Parathyroid adenoma (tissue), 2 donors: ENCODE results near the gene PAK4.

Experiments
- H2AFZ ChIP-seq: fragments of 300-600 bp; sonication (generic); one replicate; pipeline ENCODE4 v1.7.0; 2017; ENCODE audit warnings: antibody characterized with exemption, mild to moderate bottlenecking
- H3K27ac ChIP-seq: fragments of 300-600 bp; sonication (generic); one replicate; pipeline ENCODE4 v1.7.0; 2017
- H3K27me3 ChIP-seq: fragments of 300-600 bp; sonication (generic); one replicate; pipeline ENCODE4 v1.7.0; 2017; ENCODE audit warnings: low read length; ENCODE audit not compliant: control insufficient read depth, insufficient read depth
- H3K36me3 ChIP-seq: fragments of 300-600 bp; sonication (generic); one replicate; pipeline ENCODE4 v1.7.0; 2017; ENCODE audit warnings: low read length; ENCODE audit not compliant: control insufficient read depth, insufficient read depth
- H3K4me1 ChIP-seq: fragments of 300-600 bp; sonication (generic); one replicate; pipeline ENCODE4 v1.7.0; 2017; ENCODE audit warnings: control low read depth
- H3K4me2 ChIP-seq: fragments of 300-600 bp; sonication (generic); one replicate; pipeline ENCODE4 v1.7.0; 2017; ENCODE audit warnings: low read length
- H3K4me3 ChIP-seq: fragments of 300-600 bp; sonication (generic); one replicate; pipeline ENCODE4 v1.7.0; 2017; ENCODE audit warnings: low read depth, low read length
- H3K79me2 ChIP-seq: fragments of 300-600 bp; sonication (generic); one replicate; pipeline ENCODE4 v1.7.0; 2017; ENCODE audit warnings: control low read depth
- H3K9ac ChIP-seq: fragments of 300-600 bp; sonication (generic); one replicate; pipeline ENCODE4 v1.7.0; 2017; ENCODE audit warnings: mild to moderate bottlenecking
- H3K9me3 ChIP-seq: fragments of 300-600 bp; sonication (generic); one replicate; pipeline ENCODE4 v1.7.0; 2017; ENCODE audit warnings: low read length; ENCODE audit not compliant: control insufficient read depth
- TF ChIP-seq, protein P1 (sequence below): fragments of 300-600 bp; sonication (generic); IDR thresholded peaks from one replicate; pipeline ENCODE4 v1.7.0; 2017; ENCODE audit warnings: antibody characterized with exemption, mild to moderate bottlenecking
- donor health status: primary hyperparathyroidism.

The PAK4 gene

DNA sequence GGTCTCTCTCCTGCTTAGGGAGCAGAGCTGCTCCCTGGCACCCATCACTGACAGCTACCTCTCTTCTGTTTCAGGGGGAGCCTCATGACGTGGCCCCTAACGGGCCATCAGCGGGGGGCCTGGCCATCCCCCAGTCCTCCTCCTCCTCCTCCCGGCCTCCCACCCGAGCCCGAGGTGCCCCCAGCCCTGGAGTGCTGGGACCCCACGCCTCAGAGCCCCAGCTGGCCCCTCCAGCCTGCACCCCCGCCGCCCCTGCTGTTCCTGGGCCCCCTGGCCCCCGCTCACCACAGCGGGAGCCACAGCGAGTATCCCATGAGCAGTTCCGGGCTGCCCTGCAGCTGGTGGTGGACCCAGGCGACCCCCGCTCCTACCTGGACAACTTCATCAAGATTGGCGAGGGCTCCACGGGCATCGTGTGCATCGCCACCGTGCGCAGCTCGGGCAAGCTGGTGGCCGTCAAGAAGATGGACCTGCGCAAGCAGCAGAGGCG is 48.0 kb downstream of the PAK4 start:
- Histone ChIP-seq H3K36me3 (no peaks in the 10 kb centered on the region), H3K27ac (no peak overlapping the region), H3K4me1 (no peaks in the 10 kb centered on the region), H3K4me3 (no peak overlapping the region), H3K79me2 (peaks cover 18% of the 10 kb centered on the region), H3K4me2 (no peak overlapping the region), H3K9ac (no peak overlapping the region), H3K9me3 (no peaks in the 10 kb centered on the region), H2AFZ (no peak overlapping the region), H3K27me3 (no peaks in the 10 kb centered on the region)
- TF ChIP-seq, protein P1, sequence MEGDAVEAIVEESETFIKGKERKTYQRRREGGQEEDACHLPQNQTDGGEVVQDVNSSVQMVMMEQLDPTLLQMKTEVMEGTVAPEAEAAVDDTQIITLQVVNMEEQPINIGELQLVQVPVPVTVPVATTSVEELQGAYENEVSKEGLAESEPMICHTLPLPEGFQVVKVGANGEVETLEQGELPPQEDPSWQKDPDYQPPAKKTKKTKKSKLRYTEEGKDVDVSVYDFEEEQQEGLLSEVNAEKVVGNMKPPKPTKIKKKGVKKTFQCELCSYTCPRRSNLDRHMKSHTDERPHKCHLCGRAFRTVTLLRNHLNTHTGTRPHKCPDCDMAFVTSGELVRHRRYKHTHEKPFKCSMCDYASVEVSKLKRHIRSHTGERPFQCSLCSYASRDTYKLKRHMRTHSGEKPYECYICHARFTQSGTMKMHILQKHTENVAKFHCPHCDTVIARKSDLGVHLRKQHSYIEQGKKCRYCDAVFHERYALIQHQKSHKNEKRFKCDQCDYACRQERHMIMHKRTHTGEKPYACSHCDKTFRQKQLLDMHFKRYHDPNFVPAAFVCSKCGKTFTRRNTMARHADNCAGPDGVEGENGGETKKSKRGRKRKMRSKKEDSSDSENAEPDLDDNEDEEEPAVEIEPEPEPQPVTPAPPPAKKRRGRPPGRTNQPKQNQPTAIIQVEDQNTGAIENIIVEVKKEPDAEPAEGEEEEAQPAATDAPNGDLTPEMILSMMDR = no peak

DNA sequence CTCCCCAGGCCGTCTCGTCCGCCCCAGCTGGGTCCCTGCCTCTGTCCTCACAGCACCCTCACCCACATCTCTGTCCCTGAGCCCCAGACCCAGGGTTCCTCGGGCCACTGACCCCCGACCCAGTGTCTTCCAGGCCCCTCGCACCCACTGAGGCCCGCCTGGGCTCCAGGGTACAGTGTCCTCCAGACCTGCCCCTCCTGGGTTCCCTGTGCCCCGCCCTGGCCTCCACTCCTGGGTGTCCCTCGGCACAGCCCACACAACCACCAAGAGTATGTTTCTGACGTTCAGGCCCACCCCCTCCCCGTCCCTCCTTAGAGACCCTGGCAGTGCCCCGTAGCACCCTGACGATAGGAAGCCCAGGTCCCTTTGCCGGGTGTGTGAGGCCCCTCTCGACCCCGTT is 48.6 kb downstream of the PAK4 start:
- Histone ChIP-seq H3K9me3 (no peaks in the 10 kb centered on the region), H3K9ac (no peak overlapping the region), H3K4me2 (no peak overlapping the region), H3K4me3 (no peak overlapping the region), H3K4me1 (no peaks in the 10 kb centered on the region), H3K79me2 (peaks cover 12% of the 10 kb centered on the region), H3K27ac (no peak overlapping the region), H3K36me3 (no peaks in the 10 kb centered on the region), H2AFZ (no peak overlapping the region), H3K27me3 (no peaks in the 10 kb centered on the region)
- TF ChIP-seq, protein P1 = no peak

DNA sequence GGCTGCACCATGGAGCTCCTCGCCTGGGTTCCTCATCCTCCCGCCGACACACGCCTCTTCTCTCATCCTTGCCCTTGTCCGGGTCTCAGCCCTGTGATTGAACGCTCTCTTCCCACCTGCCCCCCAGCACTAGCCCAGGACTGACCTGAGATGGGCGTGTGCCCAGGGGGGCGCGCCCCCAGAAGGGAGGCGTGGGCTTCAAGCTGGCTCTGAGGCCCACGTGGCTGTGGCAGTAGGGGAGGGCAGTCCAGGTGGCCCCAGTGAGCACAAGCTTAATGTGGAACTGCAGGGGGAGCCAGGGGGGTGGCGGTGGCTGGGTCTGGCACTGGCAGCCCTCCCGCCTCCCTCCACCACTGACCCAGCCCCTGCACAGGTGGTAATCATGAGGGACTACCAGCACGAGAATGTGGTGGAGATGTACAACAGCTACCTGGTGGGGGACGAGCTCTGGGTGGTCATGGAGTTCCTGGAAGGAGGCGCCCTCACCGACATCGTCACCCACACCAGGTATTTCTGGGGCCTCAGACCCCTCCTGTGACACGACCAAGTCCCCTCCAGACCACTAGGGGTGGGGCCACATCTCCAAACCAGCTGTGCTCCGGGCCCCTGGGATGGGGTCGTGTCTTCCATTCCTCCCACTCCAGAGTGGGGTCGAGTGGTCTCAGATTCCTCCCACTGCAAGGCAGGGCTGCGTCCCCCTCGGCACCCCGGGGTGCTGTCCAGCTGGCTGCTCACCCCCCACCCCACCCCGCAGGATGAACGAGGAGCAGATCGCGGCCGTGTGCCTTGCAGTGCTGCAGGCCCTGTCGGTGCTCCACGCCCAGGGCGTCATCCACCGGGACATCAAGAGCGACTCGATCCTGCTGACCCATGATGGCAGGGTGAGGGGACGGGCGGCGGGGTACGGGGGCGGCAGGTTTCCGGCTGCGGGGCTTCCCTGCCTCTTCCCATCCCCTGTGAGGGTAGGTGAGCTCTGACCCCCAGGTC is 49.3 kb downstream of the PAK4 start:
- H3K79me2 ChIP-seq = peaks cover 9% of the 10 kb centered on the region
- H3K9me3 ChIP-seq = no peaks in the 10 kb centered on the region
- H3K36me3 ChIP-seq = no peaks in the 10 kb centered on the region
- H3K9ac ChIP-seq = no peak overlapping the region
- no peak overlapping the region for H3K4me3 ChIP-seq
- H3K4me2 ChIP-seq = no peak overlapping the region
- TF ChIP-seq, protein P1 = no peak
- H3K4me1 ChIP-seq = no peaks in the 10 kb centered on the region
- H3K27ac ChIP-seq = no peak overlapping the region
- no peaks in the 10 kb centered on the region for H3K27me3 ChIP-seq
- H2AFZ ChIP-seq = no peak overlapping the region

DNA sequence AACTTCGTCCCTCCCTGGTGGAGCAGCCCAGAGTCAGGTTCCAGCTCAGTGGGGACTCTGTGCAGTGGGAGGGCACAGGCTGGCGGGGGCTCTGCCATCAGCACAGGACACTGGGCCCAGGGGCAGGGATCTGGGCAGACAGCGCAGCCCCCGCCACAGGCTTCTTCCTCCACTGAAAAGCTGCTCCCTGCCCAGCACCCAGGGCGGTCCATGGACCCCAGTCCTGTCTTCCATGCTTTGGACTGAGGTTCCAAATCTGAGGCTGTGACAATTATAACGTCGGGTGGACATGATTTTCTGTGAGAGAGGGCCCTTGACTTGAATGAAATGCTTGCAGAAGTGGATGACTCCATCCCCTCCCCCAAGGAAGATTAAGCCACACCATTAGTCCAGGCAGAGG is 50.0 kb downstream of the PAK4 start:
- no peak overlapping the region for H2AFZ ChIP-seq
- H3K36me3 ChIP-seq = no peaks in the 10 kb centered on the region
- no peaks in the 10 kb centered on the region for H3K9me3 ChIP-seq
- no peak overlapping the region for H3K9ac ChIP-seq
- H3K27ac ChIP-seq = no peak overlapping the region
- H3K79me2 ChIP-seq = peaks cover 7% of the 10 kb centered on the region
- H3K4me3 ChIP-seq = no peak overlapping the region
- H3K4me2 ChIP-seq = no peak overlapping the region
- H3K4me1 ChIP-seq = no peaks in the 10 kb centered on the region
- H3K27me3 ChIP-seq = no peaks in the 10 kb centered on the region
- TF ChIP-seq, protein P1 = no peak
